K562 (cell line): ENCODE data around the gene PLEKHO2. TPM values are rescaled to one million over a fixed set of nuclear protein-coding genes. Genes with fewer than 3 reads are reported as not detected.

Experiments
- ID3 ChIP-seq, 2 experiments: fragments of 250-450 bp in 1 of 2; fragments of 450-650 bp in 1 of 2; sonication (Bioruptor Pico) in 1 of 2; IDR thresholded peaks; 2 replicates each; pipeline versions ENCODE4 v1.6.1 to v1.8.0; 2016 to 2021; ENCODE audit warnings: mild to moderate bottlenecking in 2 of 2, moderate library complexity in 2 of 2, missing compliant biosample characterization in 1 of 2, missing genetic modification characterization in 1 of 2
- L3MBTL2 ChIP-seq: fragments of 450-650 bp; IDR thresholded peaks from 2 replicates; pipeline ENCODE4 v1.6.1; 2016; ENCODE audit warnings: mild to moderate bottlenecking, moderate library complexity
- PPARD ChIP-seq: fragments of 250-450 bp; sonication (Bioruptor Pico); IDR thresholded peaks from 2 replicates; pipeline ENCODE4 v1.8.0; 2022; ENCODE audit warnings: inconsistent platforms, mild to moderate bottlenecking, moderate library complexity
- PREB ChIP-seq: sonication (generic); formaldehyde crosslinking; IDR thresholded peaks from 2 replicates; pipeline ENCODE4 v1.8.1; 2023; ENCODE audit warnings: mild to moderate bottlenecking, missing genetic modification reagents
- PYGO2 ChIP-seq: fragments of 450-650 bp; IDR thresholded peaks from 2 replicates; pipeline ENCODE4 v1.6.1; 2016; ENCODE audit warnings: mild to moderate bottlenecking, missing genetic modification characterization, moderate library complexity, missing compliant biosample characterization
- RREB1 ChIP-seq: fragments of 250-450 bp; sonication (Bioruptor Pico); IDR thresholded peaks from 2 replicates; pipeline ENCODE4 v1.4.0; 2020
- SAFB2 ChIP-seq: fragments of 200-400 bp; formaldehyde crosslinking; IDR thresholded peaks from 2 replicates; pipeline ENCODE4 v1.6.1; 2018; ENCODE audit warnings: borderline replicate concordance, low read length, low read depth, moderate library complexity; ENCODE audit not compliant: severe bottlenecking
- polyA plus RNA-seq, 8 experiments: library from polyadenylated mRNA; depleted of rRNA in 4 of 8; stranded (reverse) in 5 of 8; unstranded in 3 of 8; fragments of >200 nt; fragmentation: Nextera tagmentation in 2 of 8; fragmentation: Illumina TruSeq in 1 of 8; extraction: Ambion mirVana in 2 of 8; extraction: Trizol in 1 of 8; gene quantifications; 2 replicates each; pipeline versions ENCODE4 v1.2.1 to v1.2.3, GENCODE V29; 2011 to 2014; ENCODE audit warnings: inconsistent platforms in 1 of 8, missing spikeins in 1 of 8
- total RNA-seq, 7 experiments: library from RNA; depleted of rRNA in 6 of 7; stranded (reverse); fragments of >200 nt in 6 of 7; fragmentation: Illumina TruSeq in 2 of 7; extraction: Trizol in 2 of 7; gene quantifications; 2 replicates each; pipeline versions ENCODE4 v1.2.1 to v1.2.3, GENCODE V29; 2011 to 2021; ENCODE audit warnings: low replicate concordance in 1 of 7
- TF ChIP-seq, protein P1 (sequence below): sonication (generic); IDR thresholded peaks from 2 replicates; pipeline ENCODE4 v1.6.1; 2016

The PLEKHO2 gene
- total and polyA plus RNA-seq, 9 of the 15 experiments (the other 6 are each of a cell fraction or from before 2014, with no cell fraction given) = 0.24 to 8.8 (median 5.5) TPM

DNA sequence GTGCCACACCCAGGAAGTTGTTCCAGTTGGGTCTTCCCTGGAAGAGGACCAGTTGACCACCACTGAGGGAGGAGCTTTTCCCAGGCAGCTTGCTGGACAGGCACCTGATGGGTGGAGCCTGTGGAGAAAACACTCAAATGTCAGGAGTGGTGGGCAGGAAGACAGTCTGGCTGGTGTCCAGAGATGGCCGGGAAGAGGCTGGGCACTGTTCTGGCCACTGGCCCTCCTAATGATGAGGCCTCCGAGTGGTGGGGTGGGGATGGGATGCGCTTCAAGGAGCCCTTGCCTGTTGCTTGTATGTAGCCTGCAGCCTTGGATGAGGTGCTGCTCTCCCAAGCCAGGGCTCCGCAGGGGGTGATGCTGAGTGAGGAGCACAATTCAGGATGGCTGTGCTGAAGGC, 12.3 kb downstream of the PLEKHO2 start (continued):
- TF ChIP-seq RREB1 (CRISPR knock-in tag) = no peak
- TF ChIP-seq, protein P1, sequence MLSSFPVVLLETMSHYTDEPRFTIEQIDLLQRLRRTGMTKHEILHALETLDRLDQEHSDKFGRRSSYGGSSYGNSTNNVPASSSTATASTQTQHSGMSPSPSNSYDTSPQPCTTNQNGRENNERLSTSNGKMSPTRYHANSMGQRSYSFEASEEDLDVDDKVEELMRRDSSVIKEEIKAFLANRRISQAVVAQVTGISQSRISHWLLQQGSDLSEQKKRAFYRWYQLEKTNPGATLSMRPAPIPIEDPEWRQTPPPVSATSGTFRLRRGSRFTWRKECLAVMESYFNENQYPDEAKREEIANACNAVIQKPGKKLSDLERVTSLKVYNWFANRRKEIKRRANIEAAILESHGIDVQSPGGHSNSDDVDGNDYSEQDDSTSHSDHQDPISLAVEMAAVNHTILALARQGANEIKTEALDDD = no peak
- no peak for TF ChIP-seq SAFB2
- no peak for TF ChIP-seq PPARD
- no peak for TF ChIP-seq L3MBTL2
- no peak for TF ChIP-seq ID3 (CRISPR knock-in tag; IDR thresholded peaks at IDR 0.05)
- TF ChIP-seq ID3 (tag; IDR thresholded peaks at IDR 0.05) = no peak
- no peak for TF ChIP-seq PYGO2
- TF ChIP-seq PREB = no peak
- TF ChIP-seq, all 486 proteins: peak for 0
